ENCODE measurements around the gene SAP25. TPM values are rescaled to one million over a fixed set of nuclear protein-coding genes. Genes with fewer than 3 reads are reported as not detected.
A peak's percentile ranks its signal among the peaks of the same experiment; 100 is the strongest.

SAP25 gene
- total RNA-seq, 5 donors from 2014 or later (not counting 1 experiment from before 2014, with no cell fraction given): 61.2 to 129 (median 107) TPM

DNA sequence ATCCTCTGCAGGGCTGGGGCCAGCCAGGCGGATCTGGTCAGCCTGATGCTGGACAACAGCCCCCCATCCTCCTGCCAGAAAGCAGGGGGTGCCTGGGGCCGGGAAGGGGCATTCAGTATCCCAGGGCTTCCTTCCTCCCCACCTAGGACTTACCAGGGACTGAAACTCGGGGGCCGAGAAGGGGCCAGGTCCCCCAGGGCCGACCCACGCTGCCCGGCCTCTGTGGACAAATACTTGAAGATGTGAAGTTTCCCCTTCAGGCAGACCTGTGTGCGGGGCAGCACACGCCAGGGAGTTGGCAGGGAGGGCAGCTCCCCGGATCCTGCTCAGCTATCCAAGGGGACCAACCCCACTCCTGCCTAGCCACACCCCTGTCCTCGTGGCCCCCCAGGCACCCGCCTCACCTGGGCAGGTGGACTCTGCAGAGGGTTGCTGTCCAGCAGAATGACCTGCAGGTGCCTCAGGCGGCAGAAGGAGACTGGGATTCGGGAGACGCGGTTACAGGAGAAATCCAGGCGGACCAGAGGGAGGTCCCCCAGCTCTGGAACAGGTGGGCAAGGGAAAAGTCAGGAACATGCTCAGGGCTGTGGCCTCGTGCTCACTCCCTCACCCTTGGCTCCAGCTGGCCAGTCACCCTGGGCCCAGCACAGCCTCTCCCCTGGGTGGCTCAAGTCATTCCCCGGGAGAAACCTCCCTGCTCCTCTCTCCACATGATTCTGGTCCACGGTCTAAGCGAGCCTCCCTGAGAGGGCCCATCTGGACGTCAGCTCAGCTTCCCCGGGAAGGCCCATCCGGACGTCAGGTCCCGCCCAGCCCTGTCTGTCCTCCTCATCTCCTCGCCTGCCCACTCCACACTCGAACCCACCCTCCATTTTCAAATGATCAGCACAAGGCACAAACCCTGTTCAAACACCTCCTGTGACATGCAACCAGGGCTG lies 4.8 kb upstream of the SAP25 start:
- no peak overlapping the region for H3K4me3 Mint-ChIP-seq
- H3K36me3 Mint-ChIP-seq: peaks cover 24% of the 10 kb centered on the region
- Histone ChIP-seq H3K36me3 (ENCODE audit: control insufficient read depth in 2 of 2, extremely low read depth in 1 of 2, insufficient read depth in 1 of 2, low read length in 1 of 2) (peaks cover 51 to 85% of the 10 kb centered on the region in 2 donors), H3K27ac (ENCODE audit: low read length) (no peak overlapping the region), H3K27me3 (replicated peaks in 1 of 2; ENCODE audit: control insufficient read depth in 2 of 2, extremely low read depth in 1 of 2, insufficient read depth in 2 of 2, low read length in 1 of 2) (peaks cover 0 to 2% of the 10 kb centered on the region in 2 experiments), H3K4me3 (ENCODE audit: control insufficient read depth in 1 of 2, extremely low read depth in 1 of 2, low read length in 1 of 2) (no peak overlapping the region), H3K9me3 (no peaks in the 10 kb centered on the region), H3K4me1 (ENCODE audit: control insufficient read depth in 1 of 2, extremely low read depth in 1 of 2, insufficient read depth in 2 of 2, low read length in 2 of 2) (peaks cover 25 to 47% of the 10 kb centered on the region in 2 experiments)
- peak overlapping the region in 1 of 2 donors; percentile 28 for H3K27ac Mint-ChIP-seq
- WGBS (ENCODE audit: insufficient coverage): 97% methylated on average over 23 of the region's 28 CpGs
- ATAC-seq (replicated peaks in 1 of 4) (no peak), DNase-seq (no peak)
- H3K27me3 Mint-ChIP-seq: no peaks in the 10 kb centered on the region
- H3K4me1 Mint-ChIP-seq: peaks cover 6 to 19% (median 16%) of the 10 kb centered on the region in 3 donors
- H3K9me3 Mint-ChIP-seq: no peaks in the 10 kb centered on the region
- ChIA-PET POLR2A (no interaction called here), CTCF (interaction anchor here in 1 of 2 donors (0.6 kb wide), 1 partner anchor 24 kb away, joined by 6 read pairs; no protein-coding TSS in a partner anchor)

DNA sequence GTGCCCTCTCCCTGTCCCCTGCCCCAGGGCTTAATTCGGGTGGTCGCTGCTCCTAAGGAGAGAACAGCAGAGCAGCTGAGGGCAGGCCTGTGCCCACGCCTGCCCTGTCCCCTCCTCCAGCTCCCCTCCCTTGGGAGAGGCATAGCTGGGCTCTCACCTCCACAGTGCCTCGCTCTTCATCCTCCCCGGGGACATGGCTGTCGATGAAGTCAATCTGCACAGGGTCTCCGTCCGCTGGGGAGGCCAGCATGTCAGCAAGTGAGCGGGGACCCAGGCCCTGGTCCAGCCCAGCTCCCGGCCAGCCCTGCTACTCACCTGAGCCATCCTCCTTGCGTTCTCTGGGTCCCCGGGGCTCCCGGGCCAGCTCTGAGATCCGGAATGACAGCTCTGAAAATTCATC lies 3.8 kb upstream of the SAP25 start:
- Histone ChIP-seq H3K4me3 (ENCODE audit: control insufficient read depth in 1 of 2, extremely low read depth in 1 of 2, low read length in 1 of 2) (no peak overlapping the region), H3K27me3 (replicated peaks in 1 of 2; ENCODE audit: control insufficient read depth in 2 of 2, extremely low read depth in 1 of 2, insufficient read depth in 2 of 2, low read length in 1 of 2) (peaks cover 0 to 2% of the 10 kb centered on the region in 2 experiments), H3K9me3 (no peaks in the 10 kb centered on the region), H3K27ac (ENCODE audit: low read length) (no peak overlapping the region), H3K4me1 (ENCODE audit: control insufficient read depth in 1 of 2, extremely low read depth in 1 of 2, insufficient read depth in 2 of 2, low read length in 2 of 2) (peaks cover 20 to 44% of the 10 kb centered on the region in 2 experiments), H3K36me3 (ENCODE audit: control insufficient read depth in 2 of 2, extremely low read depth in 1 of 2, insufficient read depth in 1 of 2, low read length in 1 of 2) (peaks cover 58 to 93% of the 10 kb centered on the region in 2 donors)
- H3K27me3 Mint-ChIP-seq: no peaks in the 10 kb centered on the region
- 97% methylated on average over 10 of the region's 14 CpGs for whole genome bisulfite sequencing (ENCODE audit: insufficient coverage)
- CTCF ChIA-PET: interaction anchor here in 1 of 2 donors (0.6 kb wide), 1 partner anchor 524 kb away, joined by 10 read pairs; no protein-coding TSS in a partner anchor
- H3K4me1 Mint-ChIP-seq: peaks cover 6 to 9% (median 6%) of the 10 kb centered on the region in 3 donors
- H3K9me3 Mint-ChIP-seq: no peaks in the 10 kb centered on the region
- peaks cover 24% of the 10 kb centered on the region for H3K36me3 Mint-ChIP-seq
- no peak for ATAC-seq (replicated peaks in 1 of 4)
- no peak overlapping the region for H3K27ac Mint-ChIP-seq
- POLR2A ChIA-PET: no interaction called here
- H3K4me3 Mint-ChIP-seq: no peak overlapping the region
- no peak for DNase-seq

DNA sequence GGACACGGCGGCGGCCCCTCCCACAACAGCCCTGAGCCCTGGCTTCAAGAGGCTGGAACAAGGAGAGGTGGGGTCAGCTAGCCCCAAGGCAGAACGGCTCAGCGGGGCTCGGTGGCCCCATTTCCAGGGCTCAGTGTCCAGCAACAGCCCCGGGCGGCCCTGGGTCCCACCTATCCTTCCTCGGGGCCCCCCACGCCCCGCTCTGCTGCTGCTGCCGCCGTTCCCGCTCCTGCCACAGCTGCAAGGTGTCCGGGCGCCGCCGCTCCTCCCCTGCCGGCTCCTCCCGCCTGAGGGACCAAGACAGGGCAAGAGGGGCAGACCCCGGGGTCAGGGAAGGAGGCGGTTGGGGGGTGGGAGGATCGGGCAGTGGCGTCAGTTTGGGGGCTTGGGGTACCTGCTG lies 3.4 kb upstream of the SAP25 start:
- Mint-ChIP-seq H3K27me3 (no peaks in the 10 kb centered on the region), H3K27ac (no peak overlapping the region), H3K9me3 (no peaks in the 10 kb centered on the region), H3K36me3 (peaks cover 25% of the 10 kb centered on the region), H3K4me3 (no peak overlapping the region), H3K4me1 (peaks cover 6 to 7% (median 7%) of the 10 kb centered on the region in 3 donors)
- Histone ChIP-seq H3K9me3 (no peaks in the 10 kb centered on the region), H3K4me1 (ENCODE audit: control insufficient read depth in 1 of 2, extremely low read depth in 1 of 2, insufficient read depth in 2 of 2, low read length in 2 of 2) (peaks cover 17 to 44% of the 10 kb centered on the region in 2 experiments), H3K27ac (ENCODE audit: low read length) (no peak overlapping the region), H3K27me3 (replicated peaks in 1 of 2; ENCODE audit: control insufficient read depth in 2 of 2, extremely low read depth in 1 of 2, insufficient read depth in 2 of 2, low read length in 1 of 2) (peaks cover 0 to 2% of the 10 kb centered on the region in 2 experiments), H3K4me3 (ENCODE audit: control insufficient read depth in 1 of 2, extremely low read depth in 1 of 2, low read length in 1 of 2) (no peak overlapping the region), H3K36me3 (ENCODE audit: control insufficient read depth in 2 of 2, extremely low read depth in 1 of 2, insufficient read depth in 1 of 2, low read length in 1 of 2) (peaks cover 58 to 92% of the 10 kb centered on the region in 2 donors)
- CTCF ChIA-PET: interaction anchor here in 1 of 2 donors (0.6 kb wide), 1 partner anchor 524 kb away, joined by 10 read pairs; no protein-coding TSS in a partner anchor
- ATAC-seq (replicated peaks in 1 of 4): no peak
- 98% methylated on average over 20 of the region's 24 CpGs for WGBS (ENCODE audit: insufficient coverage)
- DNase-seq: no peak
- POLR2A ChIA-PET: no interaction called here

DNA sequence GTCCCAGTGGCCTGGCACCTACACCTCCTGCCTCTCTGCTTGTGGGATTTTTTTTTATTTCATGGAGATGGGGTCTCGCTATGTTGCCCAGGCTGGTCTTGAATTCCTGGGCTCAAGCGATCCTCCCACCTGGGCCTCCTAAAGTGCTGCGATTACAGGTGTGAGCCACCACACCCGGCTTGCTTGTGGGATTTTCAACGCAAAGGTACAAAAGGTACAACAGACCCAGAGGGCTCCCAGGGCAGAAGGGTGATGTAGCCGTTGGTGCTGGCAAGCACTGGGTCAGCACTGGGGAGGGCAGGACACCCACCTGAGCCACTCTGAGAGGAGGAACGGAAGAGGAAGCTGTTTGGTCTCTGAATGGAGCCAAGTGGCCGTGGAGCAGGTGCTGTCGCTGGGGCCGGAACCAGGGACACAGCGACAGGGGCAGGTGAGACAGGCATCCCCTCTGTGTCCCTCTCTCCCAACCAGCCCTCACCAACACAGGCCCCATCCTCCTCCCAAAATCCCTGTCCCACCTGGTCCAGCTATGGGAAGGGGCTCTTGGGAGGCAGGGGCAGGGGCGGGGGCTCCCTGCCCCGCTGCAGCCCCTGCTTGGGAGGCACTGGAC lies 2.8 kb upstream of the SAP25 start:
- Mint-ChIP-seq H3K36me3 (peaks cover 29% of the 10 kb centered on the region), H3K27me3 (no peaks in the 10 kb centered on the region), H3K27ac (peak overlapping the region in 1 of 2 donors; percentile 39), H3K4me3 (no peak overlapping the region), H3K4me1 (peaks cover 11 to 13% (median 12%) of the 10 kb centered on the region in 3 donors), H3K9me3 (no peaks in the 10 kb centered on the region)
- DNase-seq (no peak), ATAC-seq (replicated peaks in 1 of 4) (no peak)
- H3K36me3 ChIP-seq (ENCODE audit: control insufficient read depth in 2 of 2, extremely low read depth in 1 of 2, insufficient read depth in 1 of 2, low read length in 1 of 2): peaks cover 52 to 86% of the 10 kb centered on the region in 2 donors
- POLR2A ChIA-PET: interaction anchor here in 1 of 2 donors (0.6 kb wide), 1 partner anchor 18 kb away, joined by 8 read pairs; no protein-coding TSS in a partner anchor
- H3K9me3 ChIP-seq: no peaks in the 10 kb centered on the region
- H3K4me3 ChIP-seq (ENCODE audit: control insufficient read depth in 1 of 2, extremely low read depth in 1 of 2, low read length in 1 of 2): no peak overlapping the region
- CTCF ChIA-PET: no interaction called here
- WGBS (ENCODE audit: insufficient coverage): 92% methylated on average over 6 of the region's 13 CpGs
- peaks cover 0 to 2% of the 10 kb centered on the region in 2 experiments for H3K27me3 ChIP-seq (replicated peaks in 1 of 2; ENCODE audit: control insufficient read depth in 2 of 2, extremely low read depth in 1 of 2, insufficient read depth in 2 of 2, low read length in 1 of 2)
- H3K4me1 ChIP-seq (ENCODE audit: control insufficient read depth in 1 of 2, extremely low read depth in 1 of 2, insufficient read depth in 2 of 2, low read length in 2 of 2): peaks cover 13 to 44% of the 10 kb centered on the region in 2 experiments
- no peak overlapping the region for H3K27ac ChIP-seq (ENCODE audit: low read length)

DNA sequence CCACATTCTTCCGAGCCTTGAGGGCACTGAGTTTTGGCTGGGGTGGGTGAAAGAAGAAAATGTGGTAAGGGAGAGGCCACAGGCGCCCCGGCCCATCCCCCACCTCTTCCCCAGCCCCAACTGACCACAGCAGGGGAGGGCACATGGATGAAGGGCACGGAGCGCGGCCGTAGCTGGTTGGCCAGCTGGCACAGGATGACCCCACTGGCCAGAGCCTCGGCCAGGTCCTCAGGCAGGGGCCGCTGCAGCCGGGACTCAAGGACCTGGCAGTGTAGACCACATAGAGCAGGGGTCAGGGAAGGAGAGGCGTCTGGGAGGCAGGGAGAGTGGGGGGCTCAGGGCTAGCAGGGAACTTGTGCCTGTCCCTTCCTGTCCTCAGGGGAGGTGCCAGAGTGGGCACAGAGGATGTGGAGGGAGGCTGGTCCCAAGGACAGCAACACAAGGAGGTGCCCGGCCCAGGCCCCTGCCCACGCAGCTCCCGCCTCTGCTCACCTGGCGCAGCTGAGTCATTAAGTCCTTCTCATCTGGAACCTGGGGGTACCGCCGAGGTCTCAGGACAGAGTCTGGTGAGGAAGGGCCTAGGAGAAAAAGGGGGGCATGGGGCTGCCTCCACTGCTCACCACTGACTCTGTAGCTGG lies 2.2 kb upstream of the SAP25 start:
- Histone ChIP-seq H3K27ac (ENCODE audit: low read length) (no peak overlapping the region), H3K27me3 (replicated peaks in 1 of 2; ENCODE audit: control insufficient read depth in 2 of 2, extremely low read depth in 1 of 2, insufficient read depth in 2 of 2, low read length in 1 of 2) (peaks cover 0 to 2% of the 10 kb centered on the region in 2 experiments), H3K4me3 (ENCODE audit: control insufficient read depth in 1 of 2, extremely low read depth in 1 of 2, low read length in 1 of 2) (no peak overlapping the region), H3K36me3 (ENCODE audit: control insufficient read depth in 2 of 2, extremely low read depth in 1 of 2, insufficient read depth in 1 of 2, low read length in 1 of 2) (peaks cover 47 to 79% of the 10 kb centered on the region in 2 donors), H3K4me1 (ENCODE audit: control insufficient read depth in 1 of 2, extremely low read depth in 1 of 2, insufficient read depth in 2 of 2, low read length in 2 of 2) (peaks cover 12 to 44% of the 10 kb centered on the region in 2 experiments), H3K9me3 (no peaks in the 10 kb centered on the region)
- ATAC-seq (replicated peaks in 1 of 4) (no peak), DNase-seq (no peak)
- ChIA-PET POLR2A (no interaction called here), CTCF (interaction anchor here (0.6 kb wide), 2 partner anchors 17 to 21 kb away, joined by 5 to 6 read pairs; no protein-coding TSS in a partner anchor)
- Mint-ChIP-seq H3K4me3 (no peak overlapping the region), H3K9me3 (no peaks in the 10 kb centered on the region), H3K4me1 (peaks cover 13 to 17% (median 15%) of the 10 kb centered on the region in 3 donors), H3K36me3 (peaks cover 25% of the 10 kb centered on the region), H3K27ac (no peak overlapping the region), H3K27me3 (no peaks in the 10 kb centered on the region)
- WGBS (ENCODE audit: insufficient coverage): 86% methylated on average over 10 of the region's 17 CpGs

DNA sequence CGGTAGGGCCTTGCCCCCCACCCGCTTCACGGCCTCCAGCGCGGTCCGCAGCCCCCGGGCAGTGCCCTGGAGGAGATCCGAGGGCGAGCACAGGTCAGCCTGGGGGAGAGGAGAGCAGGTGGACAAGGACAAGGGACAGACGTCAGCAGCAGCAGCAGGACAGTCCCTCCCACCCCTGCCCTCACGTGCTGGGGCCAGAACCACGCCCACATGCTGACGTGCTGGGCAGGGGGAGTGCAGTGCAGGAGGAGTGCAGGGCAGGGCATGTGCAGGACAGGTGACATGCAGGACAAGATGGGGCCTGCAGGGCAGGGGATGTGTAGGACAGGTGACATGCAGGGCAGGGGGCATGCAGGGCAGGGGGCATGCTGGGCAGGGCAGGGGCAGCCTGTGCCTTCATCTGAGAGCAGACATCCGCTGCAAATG lies 1.5 kb upstream of the SAP25 start:
- Histone ChIP-seq H3K36me3 (ENCODE audit: control insufficient read depth in 2 of 2, extremely low read depth in 1 of 2, insufficient read depth in 1 of 2, low read length in 1 of 2) (peaks cover 41 to 73% of the 10 kb centered on the region in 2 donors), H3K9me3 (no peaks in the 10 kb centered on the region), H3K27ac (ENCODE audit: low read length) (no peak overlapping the region), H3K4me1 (ENCODE audit: control insufficient read depth in 1 of 2, extremely low read depth in 1 of 2, insufficient read depth in 2 of 2, low read length in 2 of 2) (peaks cover 8 to 48% of the 10 kb centered on the region in 2 experiments), H3K4me3 (ENCODE audit: control insufficient read depth in 1 of 2, extremely low read depth in 1 of 2, low read length in 1 of 2) (no peak overlapping the region), H3K27me3 (replicated peaks in 1 of 2; ENCODE audit: control insufficient read depth in 2 of 2, extremely low read depth in 1 of 2, insufficient read depth in 2 of 2, low read length in 1 of 2) (peaks cover 0 to 2% of the 10 kb centered on the region in 2 experiments)
- 90% methylated on average over 13 of the region's 14 CpGs for WGBS (ENCODE audit: insufficient coverage)
- Mint-ChIP-seq H3K27me3 (no peaks in the 10 kb centered on the region), H3K4me1 (peaks cover 13 to 21% (median 19%) of the 10 kb centered on the region in 3 donors), H3K4me3 (no peak overlapping the region), H3K9me3 (no peaks in the 10 kb centered on the region), H3K27ac (no peak overlapping the region), H3K36me3 (peaks cover 25% of the 10 kb centered on the region)
- ATAC-seq (replicated peaks in 1 of 4) (no peak), DNase-seq (no peak)
- ChIA-PET POLR2A (no interaction called here), CTCF (interaction anchor here in 1 of 2 donors (0.6 kb wide), 1 partner anchor 14 kb away, joined by 3 read pairs; no protein-coding TSS in a partner anchor)
